SU-DHL-6 (cell line): ENCODE results near the gene SMPD3.

Experiments
- EZH2phosphoT487 ChIP-seq: fragments of 200-600 bp; sonication (generic), shearing (Covaris generic); conservative IDR thresholded peaks from 2 replicates; pipeline ENCODE4 v1.6.1; 2018; ENCODE audit warnings: mild to moderate bottlenecking, antibody characterized with exemption, low read length, moderate library complexity, mixed read lengths
- TF ChIP-seq, protein P1 (sequence below): fragments of 200-600 bp; sonication (generic); IDR thresholded peaks from one replicate; pipeline ENCODE4 v1.5.1; 2017; ENCODE audit warnings: antibody characterized with exemption, mild to moderate bottlenecking, low read length, moderate library complexity; ENCODE audit not compliant: insufficient read depth, poor library complexity, severe bottlenecking

DNA sequence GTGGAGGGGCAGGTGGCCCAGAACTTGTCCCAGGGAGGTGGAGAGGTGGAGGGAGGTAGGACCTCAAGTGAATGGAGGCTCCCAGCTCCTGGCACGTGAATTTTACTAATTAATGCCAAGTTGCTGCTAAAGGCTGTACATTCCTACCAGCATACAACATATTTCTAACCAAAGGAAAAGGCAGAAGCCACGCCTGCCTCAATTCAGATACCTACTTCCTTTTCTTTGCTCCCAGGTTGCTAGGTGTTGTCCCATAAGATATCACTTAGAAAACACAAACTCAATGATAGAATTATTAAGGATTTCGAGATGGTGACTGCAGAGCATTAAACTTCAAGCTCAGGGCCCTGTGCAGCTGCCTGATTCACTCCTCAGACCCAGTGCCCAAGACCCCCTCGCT lies 20.5 kb upstream of the SMPD3 start:
- TF ChIP-seq, protein P1, sequence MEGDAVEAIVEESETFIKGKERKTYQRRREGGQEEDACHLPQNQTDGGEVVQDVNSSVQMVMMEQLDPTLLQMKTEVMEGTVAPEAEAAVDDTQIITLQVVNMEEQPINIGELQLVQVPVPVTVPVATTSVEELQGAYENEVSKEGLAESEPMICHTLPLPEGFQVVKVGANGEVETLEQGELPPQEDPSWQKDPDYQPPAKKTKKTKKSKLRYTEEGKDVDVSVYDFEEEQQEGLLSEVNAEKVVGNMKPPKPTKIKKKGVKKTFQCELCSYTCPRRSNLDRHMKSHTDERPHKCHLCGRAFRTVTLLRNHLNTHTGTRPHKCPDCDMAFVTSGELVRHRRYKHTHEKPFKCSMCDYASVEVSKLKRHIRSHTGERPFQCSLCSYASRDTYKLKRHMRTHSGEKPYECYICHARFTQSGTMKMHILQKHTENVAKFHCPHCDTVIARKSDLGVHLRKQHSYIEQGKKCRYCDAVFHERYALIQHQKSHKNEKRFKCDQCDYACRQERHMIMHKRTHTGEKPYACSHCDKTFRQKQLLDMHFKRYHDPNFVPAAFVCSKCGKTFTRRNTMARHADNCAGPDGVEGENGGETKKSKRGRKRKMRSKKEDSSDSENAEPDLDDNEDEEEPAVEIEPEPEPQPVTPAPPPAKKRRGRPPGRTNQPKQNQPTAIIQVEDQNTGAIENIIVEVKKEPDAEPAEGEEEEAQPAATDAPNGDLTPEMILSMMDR: no peak
- TF ChIP-seq EZH2phosphoT487: no peak
